Measurements from ENCODE around the gene MRPL38. TPM values are rescaled to one million over a fixed set of nuclear protein-coding genes. Genes with fewer than 3 reads are reported as not detected.
A peak's percentile ranks its signal among the peaks of the same experiment; 100 is the strongest.

The MRPL38 gene
- total and polyA plus RNA-seq, 2 donors (not counting 1 experiment from before 2014, with no cell fraction given) = 126 to 127 TPM

DNA sequence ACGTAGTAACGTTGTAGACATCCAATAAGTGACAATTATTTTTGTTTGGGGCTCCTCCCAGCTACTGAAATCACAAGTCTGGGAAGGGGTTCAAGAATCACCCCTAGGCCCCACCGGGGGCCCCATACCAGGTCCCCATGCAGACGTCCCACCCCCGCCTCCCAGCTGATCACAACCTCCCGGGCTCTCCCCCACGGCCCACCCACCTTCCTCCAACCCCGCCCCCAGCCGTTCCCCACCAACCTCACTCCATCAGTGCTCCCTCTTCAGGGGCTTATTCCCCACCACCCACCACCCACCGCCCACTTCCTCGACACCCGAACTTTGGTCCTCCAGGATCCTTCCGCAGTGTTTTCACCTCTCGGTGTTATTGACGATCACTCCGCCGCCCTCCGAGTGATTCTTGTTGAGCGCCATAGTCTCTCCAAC lies 49.8 kb downstream of the MRPL38 start:
- Histone ChIP-seq H2AFZ (ENCODE audit: insufficient read depth, low read depth, low read length, poor library complexity, severe bottlenecking) (peak overlapping the region; percentile 71), H3K4me2 (replicated peaks; ENCODE audit: low read depth, low read length, poor library complexity, severe bottlenecking) (peak overlapping the region; percentile 93), H3K4me3 (ENCODE audit: control extremely low read depth in 1 of 5, extremely low read depth in 1 of 5, insufficient read depth in 1 of 5, low read depth in 2 of 5, low read length in 4 of 5) (peak overlapping the region; percentile 69 to 95 (median 89)), H3K9me3 (ENCODE audit: control extremely low read depth in 1 of 3, control insufficient read depth in 2 of 3, insufficient read depth in 1 of 3, low read length in 2 of 3) (no peaks in the 10 kb centered on the region), H3K27ac (ENCODE audit: low read length in 2 of 2) (peak overlapping the region; percentile 85 to 92), H3K9ac (ENCODE audit: low read length) (peak overlapping the region; percentile 95), H3K36me3 (replicated peaks in 1 of 2; ENCODE audit: control extremely low read depth in 1 of 2, control insufficient read depth in 1 of 2, extremely low read depth in 1 of 2, insufficient read depth in 2 of 2, low read length in 1 of 2) (peaks cover 5 to 20% of the 10 kb centered on the region in 2 experiments), H3K4me1 (ENCODE audit: control insufficient read depth in 2 of 2, insufficient read depth in 2 of 2, low read length in 2 of 2) (peaks cover 34 to 53% of the 10 kb centered on the region in 2 donors), H3K27me3 (replicated peaks in 1 of 4; ENCODE audit: control extremely low read depth in 1 of 4, control insufficient read depth in 3 of 4, insufficient read depth in 4 of 4, low read length in 3 of 4) (no peaks in the 10 kb centered on the region), H4K20me1 (ENCODE audit: control insufficient read depth, insufficient read depth, low read length, poor library complexity, severe bottlenecking) (no peaks in the 10 kb centered on the region), H3K79me2 (ENCODE audit: control insufficient read depth, insufficient read depth, low read length) (peaks cover 49% of the 10 kb centered on the region)
- no peak for DNase-seq
- Mint-ChIP-seq H3K27ac (no peak overlapping the region), H3K9me3 (ENCODE audit: insufficient read depth) (no peaks in the 10 kb centered on the region), H3K4me3 (no peak overlapping the region), H3K4me1 (peaks cover 42% of the 10 kb centered on the region), H3K27me3 (no peaks in the 10 kb centered on the region)
- ChIA-PET CTCF (interaction anchor here (0.6 to 4.1 kb wide), 19 partner anchors 10 to 150 kb away, joined by 3 to 53 read pairs (median 6); partner anchors contain the start of genes ACOX1, GALK1, MRPL38 and TEN1), POLR2A (interaction anchor here (0.5 to 3.6 kb wide), 33 partner anchors 10 to 842 kb away, joined by 3 to 82 read pairs (median 7); partner anchors contain the start of genes FBF1, GALK1, SLC25A19 and TRIM47)
- intact Hi-C loops (cut with micrococcal nuclease) = loop anchor here (1.0 to 10.0 kb wide), 12 partner anchors 9 to 247 kb away; partner anchors contain the start of genes ACOX1, EXOC7, FBF1 and MRPL38
- 0% methylated on average over 13 of the region's 19 CpGs for WGBS (ENCODE audit: insufficient coverage)
- peak; percentile 5 for ATAC-seq (ENCODE audit: low read depth)
- TF ChIP-seq EZH2 (IDR thresholded peaks at IDR 0.05; ENCODE audit: borderline replicate concordance, insufficient read depth, low read depth, low read length, poor library complexity, severe bottlenecking) = no peak
- TF ChIP-seq, protein P1, sequence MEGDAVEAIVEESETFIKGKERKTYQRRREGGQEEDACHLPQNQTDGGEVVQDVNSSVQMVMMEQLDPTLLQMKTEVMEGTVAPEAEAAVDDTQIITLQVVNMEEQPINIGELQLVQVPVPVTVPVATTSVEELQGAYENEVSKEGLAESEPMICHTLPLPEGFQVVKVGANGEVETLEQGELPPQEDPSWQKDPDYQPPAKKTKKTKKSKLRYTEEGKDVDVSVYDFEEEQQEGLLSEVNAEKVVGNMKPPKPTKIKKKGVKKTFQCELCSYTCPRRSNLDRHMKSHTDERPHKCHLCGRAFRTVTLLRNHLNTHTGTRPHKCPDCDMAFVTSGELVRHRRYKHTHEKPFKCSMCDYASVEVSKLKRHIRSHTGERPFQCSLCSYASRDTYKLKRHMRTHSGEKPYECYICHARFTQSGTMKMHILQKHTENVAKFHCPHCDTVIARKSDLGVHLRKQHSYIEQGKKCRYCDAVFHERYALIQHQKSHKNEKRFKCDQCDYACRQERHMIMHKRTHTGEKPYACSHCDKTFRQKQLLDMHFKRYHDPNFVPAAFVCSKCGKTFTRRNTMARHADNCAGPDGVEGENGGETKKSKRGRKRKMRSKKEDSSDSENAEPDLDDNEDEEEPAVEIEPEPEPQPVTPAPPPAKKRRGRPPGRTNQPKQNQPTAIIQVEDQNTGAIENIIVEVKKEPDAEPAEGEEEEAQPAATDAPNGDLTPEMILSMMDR (IDR thresholded peaks at IDR 0.05) = no peak
